ENCODE results near the gene SPACA5. TPM values are rescaled to one million over a fixed set of nuclear protein-coding genes. Genes with fewer than 3 reads are reported as not detected.

Gene SPACA5
- total and polyA plus RNA-seq, 2 of the 13 experiments (the other 11 are each of a cell fraction or from before 2014, with no cell fraction given): not detected

GRCh38 chrX:48035891-48036290 lies 29.1 kb downstream of the SPACA5 start:
- no peak for DNase-seq (ENCODE audit: low spot score)
- H3K4me1 ChIP-seq (ENCODE audit: insufficient read depth, low read length): no peaks in the 10 kb centered on the region
- in situ Hi-C loops (cut with HindIII; ENCODE audit: extremely low pct_ligation_motif_present, low pct_unique_long_range_greater_than_20kb): no loop called here
- H3K36me3 ChIP-seq (replicated peaks in 1 of 2; ENCODE audit: control insufficient read depth in 1 of 2, insufficient read depth in 2 of 2, low read length in 2 of 2): no peaks in the 10 kb centered on the region
- H3K4me2 ChIP-seq (ENCODE audit: low read depth, low read length): no peak overlapping the region
- H3K79me2 ChIP-seq (ENCODE audit: insufficient read depth, low read length): no peaks in the 10 kb centered on the region
- no peaks in the 10 kb centered on the region for H3K27me3 ChIP-seq (ENCODE audit: control insufficient read depth in 1 of 2, insufficient read depth in 2 of 2, low read length in 2 of 2)
- no peak overlapping the region for H3K9ac ChIP-seq (ENCODE audit: insufficient read depth, low read depth, low read length)
- 0% methylated on average over 3 of the region's 4 CpGs for WGBS (ENCODE audit: low lambda C conversion rate)
- POLR2A ChIA-PET: no interaction called here
- H3K4me3 ChIP-seq (replicated peaks in 1 of 3; ENCODE audit: insufficient read depth in 1 of 3, low read depth in 2 of 3, low read length in 3 of 3): no peak overlapping the region
- no TSS peak for BruUV-seq (replicated peaks)
- CTCF ChIA-PET (ENCODE audit: low intra/inter-chr PET ratio, low total read pairs): no interaction called here
- H4K20me1 ChIP-seq (ENCODE audit: insufficient read depth, low read length): no peaks in the 10 kb centered on the region
- no peak overlapping the region for H2AFZ ChIP-seq (ENCODE audit: low read length)
- no peak for ATAC-seq
- no peak for FAIRE-seq
- intact Hi-C loops (cut with micrococcal nuclease; ENCODE audit: unreplicated experiment): no loop called here
- no peak for TF ChIP-seq DDIT3 (CRISPR knock-in tag; IDR thresholded peaks at IDR 0.05)
- no peak overlapping the region for H3K27ac ChIP-seq (ENCODE audit: extremely low read length, insufficient read depth, low read length)
- no peaks in the 10 kb centered on the region for H3K9me3 ChIP-seq (ENCODE audit: low read length)

- Histone ChIP-seq H3K79me2 (ENCODE audit: insufficient read depth, low read length) (no peaks in the 10 kb centered on the region), H3K27me3 (ENCODE audit: control insufficient read depth in 1 of 2, insufficient read depth in 2 of 2, low read length in 2 of 2) (no peaks in the 10 kb centered on the region; a peak in 1 of 5 replicates), H3K4me1 (ENCODE audit: insufficient read depth, low read length) (no peaks in the 10 kb centered on the region), H3K9me3 (ENCODE audit: low read length) (no peaks in the 10 kb centered on the region), H3K4me2 (ENCODE audit: low read depth, low read length) (no peak overlapping the region), H4K20me1 (ENCODE audit: insufficient read depth, low read length) (no peaks in the 10 kb centered on the region), H3K36me3 (replicated peaks in 1 of 2; ENCODE audit: control insufficient read depth in 1 of 2, insufficient read depth in 2 of 2, low read length in 2 of 2) (no peaks in the 10 kb centered on the region), H2AFZ (ENCODE audit: low read length) (no peak overlapping the region), H3K9ac (ENCODE audit: insufficient read depth, low read depth, low read length) (no peak overlapping the region), H3K27ac (ENCODE audit: extremely low read length, insufficient read depth, low read length) (no peak overlapping the region), H3K4me3 (replicated peaks in 1 of 3; ENCODE audit: insufficient read depth in 1 of 3, low read depth in 2 of 3, low read length in 3 of 3) (no peak overlapping the region)
- TF ChIP-seq ZNF879 (CRISPR knock-in tag; IDR thresholded peaks at IDR 0.05): no peak
- no peak for TF ChIP-seq THAP8 (CRISPR knock-in tag; IDR thresholded peaks at IDR 0.05; ENCODE audit: borderline replicate concordance)
- no peak for TF ChIP-seq TBX2 (CRISPR knock-in tag; IDR thresholded peaks at IDR 0.05; ENCODE audit: borderline replicate concordance)
- no peak for TF ChIP-seq ASH2L (IDR thresholded peaks at IDR 0.05; ENCODE audit: insufficient read length, low read depth, low read length)
- no peak for TF ChIP-seq ZBTB26 (CRISPR knock-in tag; IDR thresholded peaks at IDR 0.05; ENCODE audit: borderline replicate concordance)
- TF ChIP-seq MTF2 (CRISPR knock-in tag; IDR thresholded peaks at IDR 0.05; ENCODE audit: borderline replicate concordance): no peak
- WGBS (ENCODE audit: low lambda C conversion rate): 0% methylated on average over 3 of the region's 4 CpGs
- intact Hi-C loops (cut with micrococcal nuclease; ENCODE audit: unreplicated experiment): no loop called here
- FAIRE-seq (no peak), DNase-seq (ENCODE audit: low spot score) (no peak), ATAC-seq (no peak)
- in situ Hi-C loops (cut with HindIII; ENCODE audit: extremely low pct_ligation_motif_present, low pct_unique_long_range_greater_than_20kb): no loop called here
- BruUV-seq (replicated peaks): no TSS peak
- CTCF ChIA-PET (ENCODE audit: low intra/inter-chr PET ratio, low total read pairs): no interaction called here
- POLR2A ChIA-PET: no interaction called here
Measured at GRCh38 chrX:48043056-48043455, 36.3 kb downstream of the SPACA5 start.
